Loucy (cell line): ENCODE measurements around the gene NPBWR2.

Source experiments
- H2AFZ ChIP-seq: fragments of 200-600 bp; sonication (generic); 2 replicates; pipeline ENCODE4 v1.6.0; 2016; ENCODE audit warnings: antibody characterized with exemption, mild to moderate bottlenecking, low read length, moderate library complexity
- H3F3A ChIP-seq: fragments of 200-600 bp; 2 replicates; pipeline ENCODE4 v1.6.0; 2016; ENCODE audit warnings: antibody characterized with exemption, low read depth, mild to moderate bottlenecking
- H3K27me3 ChIP-seq: fragments of 200-600 bp; sonication (generic); 2 replicates; pipeline ENCODE4 v1.6.1; 2014; ENCODE audit warnings: low read length, mild to moderate bottlenecking; ENCODE audit not compliant: insufficient read depth, poor library complexity, severe bottlenecking
- H3K36me3 ChIP-seq: fragments of 200-600 bp; sonication (generic); 2 replicates; pipeline ENCODE4 v1.6.1; 2016; ENCODE audit warnings: low read length; ENCODE audit not compliant: insufficient read depth
- H3K4me1 ChIP-seq: fragments of 200-600 bp; sonication (generic); 2 replicates; pipeline ENCODE4 v1.5.1; 2014; ENCODE audit warnings: low read length, mild to moderate bottlenecking; ENCODE audit not compliant: insufficient read depth, poor library complexity, severe bottlenecking
- H3K4me2 ChIP-seq: fragments of 200-600 bp; sonication (generic); 2 replicates; pipeline ENCODE4 v1.6.0; 2014; ENCODE audit warnings: antibody characterized with exemption, low read length, low read depth, mild to moderate bottlenecking; ENCODE audit not compliant: poor library complexity, severe bottlenecking
- H3K4me3 ChIP-seq: fragments of 200-600 bp; sonication (generic); 2 replicates; pipeline ENCODE4 v1.5.1; 2014; ENCODE audit warnings: low read length, mild to moderate bottlenecking, mixed read lengths; ENCODE audit not compliant: poor library complexity, severe bottlenecking
- H3K79me2 ChIP-seq: fragments of 200-600 bp; sonication (generic); 2 replicates; pipeline ENCODE4 v1.6.1; 2014; ENCODE audit warnings: low read length; ENCODE audit not compliant: insufficient read depth
- H3K9ac ChIP-seq: fragments of 200-600 bp; sonication (generic); 2 replicates; pipeline ENCODE4 v1.6.0; 2014; ENCODE audit warnings: mild to moderate bottlenecking, low read depth, low read length, moderate library complexity; ENCODE audit not compliant: poor library complexity, severe bottlenecking
- H3K9me2 ChIP-seq: fragments of 200-600 bp; sonication (generic); replicated peaks from 2 replicates; pipeline ENCODE4 v1.6.1; 2016; ENCODE audit warnings: low read depth, low read length, mixed read lengths
- H3K9me3 ChIP-seq: fragments of 200-600 bp; sonication (generic); 2 replicates; pipeline ENCODE4 v1.6.1; 2014; ENCODE audit warnings: mild to moderate bottlenecking, antibody characterized with exemption, low read length, low read depth; ENCODE audit not compliant: insufficient read depth
- H4K20me1 ChIP-seq: fragments of 200-600 bp; sonication (generic); 2 replicates; pipeline ENCODE4 v1.6.0; 2014; ENCODE audit warnings: antibody characterized with exemption, low read length, mild to moderate bottlenecking; ENCODE audit not compliant: insufficient read depth, poor library complexity, severe bottlenecking
- CTCF ChIP-seq: fragments of 200-600 bp; sonication (generic); conservative IDR thresholded peaks from 2 replicates; pipeline ENCODE4 v1.5.1; 2014; ENCODE audit warnings: mild to moderate bottlenecking, antibody characterized with exemption, low read length
- EZH2phosphoT487 ChIP-seq: fragments of 200-600 bp; IDR thresholded peaks from 2 replicates; pipeline ENCODE4 v1.6.1; 2018; ENCODE audit warnings: antibody characterized with exemption, mild to moderate bottlenecking, moderate library complexity, borderline replicate concordance

NPBWR2 gene

GRCh38 chr20:64146936-64147477 lies 39.6 kb upstream of the NPBWR2 start:
- no peaks in the 10 kb centered on the region for H3K36me3 ChIP-seq
- H3K4me3 ChIP-seq: no peak overlapping the region
- TF ChIP-seq EZH2phosphoT487 (no peak), CTCF (no peak)
- H3K9me2 ChIP-seq: no peaks in the 10 kb centered on the region
- H2AFZ ChIP-seq: no peak overlapping the region
- no peak overlapping the region for H3K4me2 ChIP-seq
- H4K20me1 ChIP-seq: no peaks in the 10 kb centered on the region
- H3K4me1 ChIP-seq: peaks cover 11% of the 10 kb centered on the region
- no peaks in the 10 kb centered on the region; the same call in 1 of the 2 replicates for H3F3A ChIP-seq
- no peaks in the 10 kb centered on the region for H3K27me3 ChIP-seq
- no peaks in the 10 kb centered on the region for H3K79me2 ChIP-seq
- peaks cover 49% of the 10 kb centered on the region; the same call in 1 of the 2 replicates for H3K9me3 ChIP-seq
- H3K9ac ChIP-seq: no peak overlapping the region

- Histone ChIP-seq H3K27me3 (no peaks in the 10 kb centered on the region), H3K36me3 (no peaks in the 10 kb centered on the region), H4K20me1 (no peaks in the 10 kb centered on the region), H3K9ac (no peak overlapping the region), H3K4me3 (no peak overlapping the region), H3K9me3 (peaks cover 49% of the 10 kb centered on the region; the same call in 1 of the 2 replicates), H3K4me1 (peaks cover 11% of the 10 kb centered on the region), H3K79me2 (no peaks in the 10 kb centered on the region), H2AFZ (no peak overlapping the region), H3F3A (no peaks in the 10 kb centered on the region; the same call in 1 of the 2 replicates), H3K4me2 (no peak overlapping the region), H3K9me2 (no peaks in the 10 kb centered on the region)
- no peak for TF ChIP-seq CTCF
- no peak for TF ChIP-seq EZH2phosphoT487
These were observed 39.1 kb upstream of the NPBWR2 start for GRCh38 chr20:64146301-64146935.

- Histone ChIP-seq H3K4me2 (no peak overlapping the region), H3K4me1 (peaks cover 11% of the 10 kb centered on the region), H3K9ac (no peak overlapping the region), H3K9me2 (no peaks in the 10 kb centered on the region), H3K9me3 (peaks cover 49% of the 10 kb centered on the region; the same call in 1 of the 2 replicates), H2AFZ (no peak overlapping the region), H3K4me3 (no peak overlapping the region), H3K27me3 (no peaks in the 10 kb centered on the region), H3K36me3 (no peaks in the 10 kb centered on the region), H4K20me1 (no peaks in the 10 kb centered on the region), H3K79me2 (no peaks in the 10 kb centered on the region), H3F3A (no peaks in the 10 kb centered on the region; the same call in 1 of the 2 replicates)
- TF ChIP-seq EZH2phosphoT487 (no peak), CTCF (peak; percentile 50)
These were observed 38.3 kb upstream of the NPBWR2 start for GRCh38 chr20:64145458-64146300.
